ENCODE data around the gene ZSWIM6.
A peak's percentile ranks its signal among the peaks of the same experiment; 100 is the strongest.

ZSWIM6 gene

DNA sequence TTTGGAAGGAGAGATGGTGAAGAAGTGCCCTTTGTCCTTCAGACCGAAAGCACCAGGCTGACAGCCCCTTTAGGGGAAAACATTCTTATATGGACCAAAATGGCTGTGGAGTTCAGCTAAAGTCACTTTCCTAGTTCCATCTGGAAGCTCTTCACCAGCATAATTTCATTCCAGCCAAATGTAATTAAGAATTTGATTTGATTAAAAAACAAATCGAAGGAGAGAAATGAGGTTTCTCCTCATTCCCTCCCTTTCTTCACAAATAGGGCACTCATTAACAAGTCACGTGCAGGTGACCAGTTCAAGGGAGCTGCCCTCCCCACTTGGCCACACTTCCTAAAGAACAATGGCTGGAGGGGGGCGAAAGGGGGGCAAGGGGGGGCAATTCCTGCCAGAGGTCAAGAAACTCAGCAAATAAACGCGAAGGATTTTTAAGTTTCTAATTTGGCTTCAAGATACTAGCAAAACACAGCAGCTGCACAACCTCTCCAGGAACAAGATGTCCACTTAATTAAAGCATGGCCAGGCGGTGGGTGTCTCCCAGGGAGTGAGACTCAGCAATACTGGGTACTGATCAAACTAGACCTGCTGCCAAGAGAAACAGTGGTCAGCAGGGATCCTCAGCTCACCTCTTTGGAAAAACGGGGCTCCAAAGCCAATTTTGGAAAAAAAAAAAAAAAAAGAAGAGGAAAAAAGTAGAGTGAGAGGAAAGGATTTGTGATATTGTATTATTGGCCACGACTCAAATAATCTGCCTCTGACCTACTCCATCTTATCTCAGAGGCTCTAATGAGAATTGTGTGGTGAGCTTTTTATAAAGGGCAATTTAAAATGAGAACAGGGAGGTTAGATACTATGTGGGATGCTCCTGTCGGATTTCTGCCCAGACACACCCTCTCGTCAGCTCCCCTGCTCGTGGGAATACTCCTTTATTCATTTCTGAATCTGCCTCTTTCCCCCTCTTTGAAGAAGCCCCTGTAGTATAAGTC is 254.3 kb downstream of the ZSWIM6 start:
- DNase-seq, result peak in 11 of 56 donors; percentile 9 to 53 (median 29)

GRCh38 chr5:61587125-61587524 is 255.1 kb downstream of the ZSWIM6 start:
- DNase-seq, result no peak

DNA sequence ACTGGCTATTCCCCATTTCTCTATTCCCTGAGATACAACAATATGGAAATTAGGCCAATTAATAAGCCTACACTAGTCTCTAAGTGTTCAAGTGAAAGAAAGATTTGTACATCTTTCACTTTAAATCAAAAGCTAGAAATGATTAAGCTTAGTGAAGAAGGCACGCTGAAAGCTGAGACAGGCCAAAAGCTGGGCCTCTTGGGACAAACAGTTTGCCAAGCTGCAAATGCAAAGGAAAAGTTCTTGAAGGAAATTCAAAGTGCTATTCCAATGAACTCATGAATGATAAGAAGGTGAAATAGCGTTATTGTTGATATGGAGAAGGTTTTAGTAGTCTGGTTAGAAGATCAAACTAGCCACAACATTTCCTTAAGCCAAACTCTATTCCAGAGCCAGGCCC is 256.2 kb downstream of the ZSWIM6 start:
- no peak for DNase-seq

- no peak for DNase-seq
Observed at GRCh38 chr5:61589946-61590345, 257.9 kb downstream of the ZSWIM6 start.

- DNase-seq, result peak in 5 of 56 donors; percentile 12 to 34 (median 23)
Observed at GRCh38 chr5:61590473-61590872, 258.4 kb downstream of the ZSWIM6 start.

GRCh38 chr5:61591859-61592258 is 259.8 kb downstream of the ZSWIM6 start:
- no peak for DNase-seq

- DNase-seq, result no peak
Observed at GRCh38 chr5:61595426-61595825, 263.4 kb downstream of the ZSWIM6 start.

Data from nucleus accumbens (tissue), 56 donors.